H1 (cell line): ENCODE measurements around the gene LY6G6C. TPM values are rescaled to one million over a fixed set of nuclear protein-coding genes. Genes with fewer than 3 reads are reported as not detected.

Experiments
- CTCF ChIA-PET: fragments of 300-600 bp; sonication (Branson Sonifier 250); formaldehyde crosslinking; loops from one replicate; lab custom pipeline; 2021; ENCODE audit not compliant: partially characterized antibody; lab: Charles Lee
- POLR2A ChIA-PET: fragments of 300-600 bp; sonication (Branson Sonifier 250); formaldehyde crosslinking; loops from one replicate; lab custom pipeline; 2021; ENCODE audit warnings: inconsistent platforms; ENCODE audit not compliant: partially characterized antibody; lab: Charles Lee
- DNase-seq, 2 experiments: peaks; one replicate each; pipeline versions ENCODE4 v3.0.0 to v3.0.0-alpha.2; 2010 to 2022; ENCODE audit warnings: low spot score in 2 of 2, low read depth in 1 of 2, mixed read lengths in 1 of 2
- FAIRE-seq: peaks from 2 replicates; lab custom pipeline; 2011; peaks lifted over from hg19 to GRCh38; lab: Jason Lieb, UNC
- H2AFZ ChIP-seq: 2 replicates; pipeline ENCODE4 v1.8.1; 2012; ENCODE audit warnings: low read length, inconsistent platforms
- H2AK5ac ChIP-seq: 2 replicates; pipeline ENCODE4 v1.6.1; 2013; ENCODE audit warnings: low read depth, low read length
- H2BK120ac ChIP-seq: replicated peaks from 2 replicates; pipeline ENCODE3; 2013; ENCODE audit warnings: low read depth, low read length, inconsistent platforms
- H2BK12ac ChIP-seq: 2 replicates; pipeline ENCODE4 v1.6.1; 2013; ENCODE audit warnings: low read depth, low read length
- H2BK15ac ChIP-seq: 2 replicates; pipeline ENCODE4 v1.6.1; 2013; ENCODE audit warnings: low read length
- H2BK20ac ChIP-seq: 2 replicates; pipeline ENCODE4 v1.6.1; 2013; ENCODE audit warnings: low read length
- H2BK5ac ChIP-seq: 2 replicates; pipeline ENCODE4 v1.6.1; 2013; ENCODE audit warnings: low read depth, low read length
- H3K14ac ChIP-seq: 2 replicates; pipeline ENCODE4 v1.6.1; 2013; ENCODE audit warnings: inconsistent platforms; ENCODE audit not compliant: insufficient read length
- H3K18ac ChIP-seq: 2 replicates; pipeline ENCODE4 v1.6.1; 2013; ENCODE audit warnings: low read length; ENCODE audit errors: extremely low read depth
- H3K23ac ChIP-seq: 2 replicates; pipeline ENCODE4 v1.6.1; 2013; ENCODE audit warnings: inconsistent platforms; ENCODE audit not compliant: insufficient read length
- H3K23me2 ChIP-seq: 2 replicates; pipeline ENCODE4 v1.6.1; 2013; ENCODE audit warnings: low read depth, low read length
- H3K27ac ChIP-seq: 2 replicates; pipeline ENCODE4 v1.6.1; 2011; ENCODE audit warnings: low read depth, low read length, inconsistent platforms
- H3K27me3 ChIP-seq, 4 experiments: replicated peaks in 1 of 4; 1 replicate in 1 of 4; 2 replicates in 3 of 4; pipeline versions ENCODE4 v1.6.1 to v1.8.1; 2011 to 2013; ENCODE audit warnings: low read length in 3 of 4, mild to moderate bottlenecking in 3 of 4, inconsistent platforms in 2 of 4, mixed read lengths in 2 of 4, moderate library complexity in 1 of 4; ENCODE audit not compliant: control insufficient read depth in 3 of 4, insufficient read depth in 3 of 4; ENCODE audit errors: extremely low read depth in 1 of 4
- H3K36me3 ChIP-seq, 4 experiments: 2 replicates each; pipeline versions ENCODE4 v1.6.1 to v1.8.1; 2011 to 2013; ENCODE audit warnings: mild to moderate bottlenecking in 4 of 4, low read length in 3 of 4, moderate library complexity in 2 of 4, control low read depth in 1 of 4, inconsistent platforms in 1 of 4; ENCODE audit not compliant: insufficient read depth in 4 of 4, control insufficient read depth in 2 of 4
- H3K4ac ChIP-seq: replicated peaks from 2 replicates; pipeline ENCODE3; 2013; ENCODE audit warnings: low read length, low read depth, mixed read lengths, inconsistent platforms; ENCODE audit not compliant: insufficient read length
- H3K4me1 ChIP-seq, 4 experiments: replicated peaks in 1 of 4; 1 replicate in 1 of 4; 2 replicates in 3 of 4; pipeline versions ENCODE4 v1.6.1 to v1.8.1; 2011 to 2013; ENCODE audit warnings: low read length in 3 of 4, inconsistent platforms in 2 of 4, mixed read lengths in 1 of 4; ENCODE audit not compliant: insufficient read depth in 4 of 4, control insufficient read depth in 3 of 4
- H3K4me2 ChIP-seq, 2 experiments: 2 replicates each; pipeline versions ENCODE4 v1.6.1 to v1.8.1; 2011 to 2013; ENCODE audit warnings: low read depth in 2 of 2, low read length in 2 of 2, control low read depth in 1 of 2, inconsistent platforms in 1 of 2, mild to moderate bottlenecking in 1 of 2; ENCODE audit not compliant: insufficient read depth in 1 of 2
- H3K4me3 ChIP-seq, 4 experiments: fragments of 200-600, 300-600 bp in 1 of 4; sonication (generic), shearing (Covaris generic), sonication (Bioruptor Twin) in 1 of 4; 2 replicates each; pipeline versions ENCODE4 v1.5.1 to v1.8.1; 2011 to 2016; ENCODE audit warnings: low read length in 4 of 4, low read depth in 3 of 4, control low read depth in 2 of 4, inconsistent platforms in 2 of 4, mild to moderate bottlenecking in 2 of 4, mixed read lengths in 1 of 4, moderate library complexity in 1 of 4; ENCODE audit not compliant: insufficient read depth in 2 of 4; ENCODE audit errors: extremely low read depth in 1 of 4
- H3K56ac ChIP-seq: replicated peaks from 2 replicates; pipeline ENCODE3; 2013; ENCODE audit warnings: low read depth, mild to moderate bottlenecking, mixed read lengths, low read length, inconsistent platforms; ENCODE audit not compliant: insufficient read length
- H3K79me1 ChIP-seq: 2 replicates; pipeline ENCODE4 v1.6.1; 2013; ENCODE audit warnings: low read depth, low read length, control low read depth
- H3K79me2 ChIP-seq, 2 experiments: 2 replicates each; pipeline versions ENCODE4 v1.6.1 to v1.8.1; 2012 to 2013; ENCODE audit warnings: low read length in 2 of 2, mild to moderate bottlenecking in 2 of 2, inconsistent platforms in 1 of 2; ENCODE audit not compliant: insufficient read depth in 2 of 2, control insufficient read depth in 1 of 2
- H3K9ac ChIP-seq, 4 experiments: replicated peaks in 1 of 4; 1 replicate in 1 of 4; 2 replicates in 3 of 4; pipeline versions ENCODE4 v1.6.1 to v1.8.1; 2011 to 2013; ENCODE audit warnings: low read depth in 3 of 4, low read length in 3 of 4, control low read depth in 2 of 4, mild to moderate bottlenecking in 2 of 4, moderate library complexity in 2 of 4, inconsistent platforms in 1 of 4; ENCODE audit errors: extremely low read depth in 1 of 4
- H3K9me3 ChIP-seq, 2 experiments: 2 replicates each; pipeline versions ENCODE4 v1.6.1 to v1.8.1; 2012 to 2013; ENCODE audit warnings: mild to moderate bottlenecking in 2 of 2, moderate library complexity in 2 of 2, control low read depth in 1 of 2, inconsistent platforms in 1 of 2, low read depth in 1 of 2, low read length in 1 of 2, mixed read lengths in 1 of 2; ENCODE audit not compliant: insufficient read depth in 2 of 2
- H4K20me1 ChIP-seq, 2 experiments: replicated peaks in 1 of 2; 2 replicates each; pipeline versions ENCODE3 to v1.8.1; 2011 to 2013; ENCODE audit warnings: inconsistent platforms in 2 of 2, low read length in 2 of 2, mild to moderate bottlenecking in 1 of 2; ENCODE audit not compliant: insufficient read depth in 2 of 2, control insufficient read depth in 1 of 2
- H4K5ac ChIP-seq: 2 replicates; pipeline ENCODE4 v1.6.1; 2013; ENCODE audit warnings: low read length, low read depth, mixed read lengths, inconsistent platforms; ENCODE audit not compliant: insufficient read length
- H4K8ac ChIP-seq: 2 replicates; pipeline ENCODE4 v1.8.0; 2013; ENCODE audit warnings: mild to moderate bottlenecking, moderate library complexity, low read length, inconsistent platforms; ENCODE audit not compliant: insufficient read depth; ENCODE audit errors: extremely low read depth
- H4K91ac ChIP-seq: replicated peaks from 2 replicates; pipeline ENCODE3; 2013; ENCODE audit warnings: low read length, mixed read lengths, inconsistent platforms; ENCODE audit not compliant: insufficient read length
- ASH2L ChIP-seq: fragments of 200-600, 300-600 bp; sonication (generic); IDR thresholded peaks from one replicate; pipeline ENCODE4 v1.7.1; 2017; ENCODE audit warnings: low read length
- BCL11A ChIP-seq, 2 experiments: IDR thresholded peaks; one replicate each; pipeline ENCODE4 v1.6.1; 2011; ENCODE audit warnings: low read depth in 2 of 2, low read length in 2 of 2, mild to moderate bottlenecking in 2 of 2
- JUND ChIP-seq: IDR thresholded peaks from 2 replicates; pipeline ENCODE4 v1.6.1; 2011; ENCODE audit warnings: mild to moderate bottlenecking, improper control_type of control experiment, low read length
- RAD21 ChIP-seq, 2 experiments: IDR thresholded peaks in 1 of 2; conservative IDR thresholded peaks in 1 of 2; 2 replicates each; pipeline ENCODE4 v1.6.1; 2011; ENCODE audit warnings: low read depth in 2 of 2, low read length in 2 of 2, improper control_type of control experiment in 1 of 2, inconsistent platforms in 1 of 2, mild to moderate bottlenecking in 1 of 2, moderate library complexity in 1 of 2
- SIN3A ChIP-seq, 2 experiments: IDR thresholded peaks in 1 of 2; conservative IDR thresholded peaks in 1 of 2; 2 replicates each; pipeline ENCODE4 v1.6.1; 2011 to 2012; ENCODE audit warnings: low read length in 2 of 2, improper control_type of control experiment in 1 of 2, low read depth in 1 of 2, mild to moderate bottlenecking in 1 of 2
- SIX5 ChIP-seq: IDR thresholded peaks from 2 replicates; pipeline ENCODE4 v1.6.1; 2011; ENCODE audit warnings: mild to moderate bottlenecking, low read depth, low read length
- SUZ12 ChIP-seq: fragments of 200-600 bp; sonication (generic); IDR thresholded peaks from 2 replicates; pipeline ENCODE4 v1.6.1; 2012; ENCODE audit warnings: mild to moderate bottlenecking, inconsistent platforms, low read length, moderate library complexity, mixed read lengths
- TAF1 ChIP-seq: IDR thresholded peaks from 2 replicates; pipeline ENCODE4 v1.6.1; 2011; ENCODE audit warnings: mild to moderate bottlenecking, low read depth, low read length
- TAF7 ChIP-seq: optimal IDR thresholded peaks from 2 replicates; pipeline ENCODE3; 2011; ENCODE audit warnings: low read depth, mild to moderate bottlenecking, inconsistent platforms, low read length, moderate library complexity, borderline replicate concordance
- WGBS, 2 experiments: shearing (Covaris generic) in 1 of 2; methylation state at CpG; one replicate each; pipeline versions ENCODE4 v1.1.6 to v1.1.7; 2013 to 2015; ENCODE audit warnings: low lambda C conversion rate in 2 of 2, mixed read lengths in 2 of 2, inconsistent platforms in 1 of 2, low coverage in 1 of 2, missing lambda C conversion rate in 1 of 2; ENCODE audit not compliant: insufficient replicate concordance in 2 of 2, insufficient coverage in 1 of 2, insufficient read length in 1 of 2; ENCODE audit errors: extremely low coverage in 1 of 2, missing lambda C conversion rate in 1 of 2; 5-methylcytosine and 5-hydroxymethylcytosine counted together
- polyA plus RNA-seq, 7 experiments: library from polyadenylated mRNA; depleted of rRNA in 3 of 7; stranded (reverse) in 5 of 7; unstranded in 2 of 7; fragments of >200 nt in 5 of 7; fragments of 200-250 nt in 2 of 7; gene quantifications; 1 replicate in 5 of 7; 2 replicates in 1 of 7; 4 replicates in 1 of 7; pipeline versions ENCODE4 v1.2.1 to v1.2.3, GENCODE V29; 2011 to 2013; ENCODE audit warnings: missing spikeins in 2 of 7, mixed read lengths in 2 of 7
- total RNA-seq: library from RNA; stranded (reverse); fragmentation: NEBNext Ultra II Directional; extraction: Animal tissue kit (Norgen Biotek cat#: 25700); gene quantifications from 2 replicates; pipeline ENCODE4 v1.2.1, GENCODE V29; 2021
- TF ChIP-seq, protein P1 (sequence below): IDR thresholded peaks from 2 replicates; pipeline ENCODE4 v1.6.1; 2012; ENCODE audit warnings: low read length, inconsistent platforms

The LY6G6C gene
- total and polyA plus RNA-seq, 2 of the 8 experiments (the other 6 are each of a cell fraction or from before 2014, with no cell fraction given), result 0.23 TPM; not detected in 1

DNA sequence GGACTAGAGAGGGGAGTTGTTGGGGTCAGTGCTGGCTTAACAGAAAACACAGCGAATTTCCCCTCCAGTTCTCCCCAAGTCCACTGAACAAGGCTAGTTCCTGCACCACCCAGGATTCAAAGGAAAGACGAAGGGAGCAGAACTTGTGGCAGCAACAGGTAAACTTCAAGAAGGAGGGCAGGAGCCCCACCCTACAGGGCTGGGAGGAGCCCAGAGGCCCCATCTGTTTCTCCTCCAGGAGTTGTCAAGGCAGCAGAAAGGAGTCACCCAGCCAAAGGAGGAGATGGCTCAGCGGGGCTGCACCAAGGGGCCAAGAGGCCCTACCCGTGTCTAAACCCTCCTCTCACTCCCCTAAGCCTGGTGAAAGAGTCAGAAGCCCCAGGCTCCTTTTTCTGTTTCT is 42.7 kb upstream of the LY6G6C start:
- 98% methylated on average over 4 of the region's 4 CpGs; no CpG with 5 or more reads in 1 of the 2 experiments for WGBS, 2 experiments
- H2BK20ac ChIP-seq, result no peak overlapping the region
- no peak overlapping the region for H3K9ac ChIP-seq
- H2BK12ac ChIP-seq, result no peak overlapping the region
- H4K8ac ChIP-seq, result no peak overlapping the region
- no peaks in the 10 kb centered on the region for H4K20me1 ChIP-seq
- H2BK15ac ChIP-seq, result no peak overlapping the region
- no peaks in the 10 kb centered on the region for H3K27me3 ChIP-seq
- FAIRE-seq, result no peak
- ChIA-PET POLR2A (interaction anchor here (0.6 to 1.6 kb wide), 8 partner anchors 11 to 103 kb away, joined by 3 to 12 read pairs (median 4); partner anchors contain the start of genes C6orf47, DDAH2 and MSH5), CTCF (interaction anchor here (0.5 to 1.6 kb wide), 8 partner anchors 9 to 134 kb away, joined by 3 to 5 read pairs (median 3); partner anchors contain the start of genes CLIC1 and VWA7)
- H3K23ac ChIP-seq, result no peak overlapping the region
- no peaks in the 10 kb centered on the region for H3K79me1 ChIP-seq
- H3K4me2 ChIP-seq, result no peak overlapping the region
- no peak overlapping the region for H3K18ac ChIP-seq
- H2BK120ac ChIP-seq, result no peak overlapping the region
- H4K5ac ChIP-seq, result no peak overlapping the region
- H2AK5ac ChIP-seq, result no peak overlapping the region
- H3K14ac ChIP-seq, result no peak overlapping the region
- H3K23me2 ChIP-seq, result peaks cover 3% of the 10 kb centered on the region; the same call in 1 of the 2 replicates
- TF ChIP-seq SIX5 (no peak), JUND (no peak), ASH2L (no peak), RAD21 (IDR thresholded peaks at IDR 0.05 in 1 of 2, conservative IDR thresholded peaks at IDR 0.05 in 1 of 2; ENCODE audit: low read depth in 2 of 2, low read length in 2 of 2) (no peak), TAF1 (no peak), SIN3A (conservative IDR thresholded peaks at IDR 0.05 in 1 of 2, IDR thresholded peaks at IDR 0.05 in 1 of 2; ENCODE audit: low read depth in 1 of 2, low read length in 2 of 2) (no peak), BCL11A (IDR thresholded peaks at IDR 0.05; ENCODE audit: low read depth in 2 of 2, low read length in 2 of 2) (no peak), TAF7 (no peak), SUZ12 (no peak)
- TF ChIP-seq, protein P1, sequence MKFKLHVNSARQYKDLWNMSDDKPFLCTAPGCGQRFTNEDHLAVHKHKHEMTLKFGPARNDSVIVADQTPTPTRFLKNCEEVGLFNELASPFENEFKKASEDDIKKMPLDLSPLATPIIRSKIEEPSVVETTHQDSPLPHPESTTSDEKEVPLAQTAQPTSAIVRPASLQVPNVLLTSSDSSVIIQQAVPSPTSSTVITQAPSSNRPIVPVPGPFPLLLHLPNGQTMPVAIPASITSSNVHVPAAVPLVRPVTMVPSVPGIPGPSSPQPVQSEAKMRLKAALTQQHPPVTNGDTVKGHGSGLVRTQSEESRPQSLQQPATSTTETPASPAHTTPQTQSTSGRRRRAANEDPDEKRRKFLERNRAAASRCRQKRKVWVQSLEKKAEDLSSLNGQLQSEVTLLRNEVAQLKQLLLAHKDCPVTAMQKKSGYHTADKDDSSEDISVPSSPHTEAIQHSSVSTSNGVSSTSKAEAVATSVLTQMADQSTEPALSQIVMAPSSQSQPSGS, result no peak
- TF ChIP-seq, all 59 proteins: peak for 0
- H3K56ac ChIP-seq, result no peak overlapping the region
- H3K4me1 ChIP-seq, result peaks cover 0 to 11% (median under 1%) of the 10 kb centered on the region in 4 experiments; a peak in 4 of 7 replicates
- H2BK5ac ChIP-seq, result no peak overlapping the region
- H3K4me3 ChIP-seq, result no peak overlapping the region
- H3K36me3 ChIP-seq, result peaks cover 0 to 16% (median 1%) of the 10 kb centered on the region in 4 experiments; a peak in 3 of 8 replicates
- H4K91ac ChIP-seq, result no peak overlapping the region
- no peak overlapping the region for H3K4ac ChIP-seq
- H3K27ac ChIP-seq, result no peak overlapping the region
- H3K79me2 ChIP-seq, result no peaks in the 10 kb centered on the region
- no peak overlapping the region for H2AFZ ChIP-seq
- DNase-seq, result no peak
- H3K9me3 ChIP-seq, result no peaks in the 10 kb centered on the region
